D721Med (cell line): ENCODE measurements around the gene PAQR9.
"Not testable (repeated sequence)": the region's sequence is repeated elsewhere in the genome, so short reads cannot be mapped to it uniquely, and the experiment has no call there.

Source experiments
- DNase-seq: peaks from one replicate; pipeline ENCODE4 v3.0.0; 2011; ENCODE audit warnings: low spot score; ENCODE audit not compliant: insufficient read length
- FAIRE-seq: peaks from 2 replicates; lab custom pipeline; 2011; peaks lifted over from hg19 to GRCh38; lab: Jason Lieb, UNC
- CTCF ChIP-seq: IDR thresholded peaks from 2 replicates; pipeline ENCODE4 v1.5.1; 2012; ENCODE audit warnings: mild to moderate bottlenecking, control low read depth; ENCODE audit not compliant: insufficient read depth; ENCODE audit errors: missing control alignments

The PAQR9 gene

GRCh38 chr3:142992323-142992722 is 28.8 kb upstream of the PAQR9 start:
- FAIRE-seq (no peak), DNase-seq (no peak)
- TF ChIP-seq CTCF, result no peak

- DNase-seq (no peak), FAIRE-seq (no peak)
- no peak for TF ChIP-seq CTCF
Measured at GRCh38 chr3:142990721-142991120, 27.2 kb upstream of the PAQR9 start.

GRCh38 chr3:142988826-142989225 is 25.4 kb upstream of the PAQR9 start:
- not testable (repeated sequence) for FAIRE-seq, DNase-seq

- not testable (repeated sequence) for DNase-seq, FAIRE-seq
Measured at GRCh38 chr3:142988221-142988620, 24.7 kb upstream of the PAQR9 start.

- DNase-seq (no peak), FAIRE-seq (peak; percentile 32)
- TF ChIP-seq CTCF, result no peak
Measured at GRCh38 chr3:142987707-142988106, 24.2 kb upstream of the PAQR9 start.

GRCh38 chr3:142987080-142987700 is 23.7 kb upstream of the PAQR9 start:
- FAIRE-seq, result peak; percentile 73
- DNase-seq, result no peak
- TF ChIP-seq CTCF, result peak; percentile 66

- TF ChIP-seq CTCF, result no peak
- DNase-seq, result no peak
- no peak for FAIRE-seq
Measured at GRCh38 chr3:142984255-142984654, 20.8 kb upstream of the PAQR9 start.

- FAIRE-seq (no peak), DNase-seq (no peak)
- no peak for TF ChIP-seq CTCF
Measured at GRCh38 chr3:142983318-142983717, 19.8 kb upstream of the PAQR9 start.
